ENCODE measurements around the gene ARHGAP29. TPM values are rescaled to one million over a fixed set of nuclear protein-coding genes. Genes with fewer than 3 reads are reported as not detected.

The ARHGAP29 gene, protein sequence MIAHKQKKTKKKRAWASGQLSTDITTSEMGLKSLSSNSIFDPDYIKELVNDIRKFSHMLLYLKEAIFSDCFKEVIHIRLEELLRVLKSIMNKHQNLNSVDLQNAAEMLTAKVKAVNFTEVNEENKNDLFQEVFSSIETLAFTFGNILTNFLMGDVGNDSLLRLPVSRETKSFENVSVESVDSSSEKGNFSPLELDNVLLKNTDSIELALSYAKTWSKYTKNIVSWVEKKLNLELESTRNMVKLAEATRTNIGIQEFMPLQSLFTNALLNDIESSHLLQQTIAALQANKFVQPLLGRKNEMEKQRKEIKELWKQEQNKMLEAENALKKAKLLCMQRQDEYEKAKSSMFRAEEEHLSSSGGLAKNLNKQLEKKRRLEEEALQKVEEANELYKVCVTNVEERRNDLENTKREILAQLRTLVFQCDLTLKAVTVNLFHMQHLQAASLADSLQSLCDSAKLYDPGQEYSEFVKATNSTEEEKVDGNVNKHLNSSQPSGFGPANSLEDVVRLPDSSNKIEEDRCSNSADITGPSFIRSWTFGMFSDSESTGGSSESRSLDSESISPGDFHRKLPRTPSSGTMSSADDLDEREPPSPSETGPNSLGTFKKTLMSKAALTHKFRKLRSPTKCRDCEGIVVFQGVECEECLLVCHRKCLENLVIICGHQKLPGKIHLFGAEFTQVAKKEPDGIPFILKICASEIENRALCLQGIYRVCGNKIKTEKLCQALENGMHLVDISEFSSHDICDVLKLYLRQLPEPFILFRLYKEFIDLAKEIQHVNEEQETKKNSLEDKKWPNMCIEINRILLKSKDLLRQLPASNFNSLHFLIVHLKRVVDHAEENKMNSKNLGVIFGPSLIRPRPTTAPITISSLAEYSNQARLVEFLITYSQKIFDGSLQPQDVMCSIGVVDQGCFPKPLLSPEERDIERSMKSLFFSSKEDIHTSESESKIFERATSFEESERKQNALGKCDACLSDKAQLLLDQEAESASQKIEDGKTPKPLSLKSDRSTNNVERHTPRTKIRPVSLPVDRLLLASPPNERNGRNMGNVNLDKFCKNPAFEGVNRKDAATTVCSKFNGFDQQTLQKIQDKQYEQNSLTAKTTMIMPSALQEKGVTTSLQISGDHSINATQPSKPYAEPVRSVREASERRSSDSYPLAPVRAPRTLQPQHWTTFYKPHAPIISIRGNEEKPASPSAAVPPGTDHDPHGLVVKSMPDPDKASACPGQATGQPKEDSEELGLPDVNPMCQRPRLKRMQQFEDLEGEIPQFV
- 333 and 361 TPM in 2 replicates for total RNA-seq

DNA sequence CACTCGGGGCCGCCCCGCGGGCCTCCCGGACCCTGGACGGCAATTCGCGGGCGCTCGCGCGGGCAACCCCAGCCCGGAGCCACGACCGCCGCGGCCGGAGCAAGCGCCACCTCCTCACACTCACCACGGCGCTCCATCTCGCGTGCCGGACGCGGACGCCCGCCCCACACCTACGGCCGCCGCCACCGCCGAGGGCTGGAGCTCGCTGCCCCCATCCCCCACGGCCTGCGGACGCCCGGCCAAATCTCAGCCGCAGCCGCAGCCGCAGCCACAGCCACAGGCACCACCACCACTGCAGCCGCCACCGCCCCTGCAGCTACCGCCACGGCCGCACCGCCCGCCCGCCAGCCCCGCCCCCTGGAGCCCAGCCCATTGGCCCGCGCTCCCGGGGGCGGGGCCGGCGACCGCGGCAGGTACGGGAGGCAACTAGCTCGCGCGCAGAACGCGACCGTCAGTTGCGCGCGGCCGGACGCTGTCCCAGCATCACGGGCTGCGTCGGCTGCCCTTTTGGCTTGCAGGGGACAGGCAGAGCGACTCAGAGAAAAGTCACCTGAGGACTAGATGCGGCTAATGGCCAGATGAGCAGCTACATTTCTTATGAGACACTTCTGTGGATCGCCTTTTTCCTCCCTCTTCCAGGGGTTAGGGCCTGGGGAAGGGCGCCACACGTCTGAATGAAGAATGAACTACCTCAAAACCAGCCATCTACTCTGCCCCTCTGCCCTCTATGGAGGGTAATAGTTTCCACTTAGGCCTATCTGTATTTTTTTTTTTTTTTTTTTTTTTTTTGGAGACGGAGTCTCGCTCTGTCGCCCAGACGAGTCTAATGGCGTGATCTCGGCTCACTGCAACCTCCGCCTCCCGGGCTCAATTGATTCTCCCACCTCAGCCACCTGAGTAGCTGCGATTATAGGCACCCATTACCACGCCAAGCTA lies at the start of gene ARHGAP29:
ARHGAP29 (minus strand) TSS at position 294 of the 936 bp plus-strand sequence. CDS start 5,973 bp downstream, outside the sequence.

Other genes starting within 250 kb of the ARHGAP29 start
- 1.4 and 2.3 TPM in 2 replicates for gene ABCA4, start 116.4 kb downstream of the ARHGAP29 start, total RNA-seq
- 47.1 and 51.8 TPM in 2 replicates for gene ABCD3, start 180.8 kb upstream of the ARHGAP29 start, total RNA-seq

All from thoracic aorta endothelial cell (primary cell).